K562 (cell line): ENCODE data around the gene TCF21. TPM values are rescaled to one million over a fixed set of nuclear protein-coding genes. Genes with fewer than 3 reads are reported as not detected.

Experiments
- POLR2A ChIP-seq: fragments of 450-650 bp; conservative IDR thresholded peaks from 2 replicates; pipeline ENCODE4 v1.6.1; 2016
- SMAD2 ChIP-seq: fragments of 150-350 bp; IDR thresholded peaks from 2 replicates; pipeline ENCODE4 v1.6.1; 2014; ENCODE audit warnings: low read depth, mild to moderate bottlenecking, low read length
- STAG1 ChIP-seq: sonication (generic); formaldehyde crosslinking; IDR thresholded peaks from 2 replicates; pipeline ENCODE4 v1.5.0; 2020; ENCODE audit warnings: missing genetic modification reagents, borderline replicate concordance
- ZC3H4 ChIP-seq: sonication (generic); formaldehyde crosslinking; IDR thresholded peaks from 2 replicates; pipeline ENCODE4 v1.9.0; 2021; ENCODE audit warnings: missing genetic modification reagents, borderline replicate concordance
- ZKSCAN1 ChIP-seq: fragments of 150-350 bp; IDR thresholded peaks from 2 replicates; pipeline ENCODE4 v1.6.1; 2016; ENCODE audit warnings: low read depth, low read length
- ZNF778 ChIP-seq: fragments of 450-650 bp; formaldehyde crosslinking; IDR thresholded peaks from 2 replicates; pipeline ENCODE4 v1.4.0; 2020; ENCODE audit warnings: mild to moderate bottlenecking, moderate library complexity
- polyA plus RNA-seq, 8 experiments: library from polyadenylated mRNA; depleted of rRNA in 4 of 8; stranded (reverse) in 5 of 8; unstranded in 3 of 8; fragments of >200 nt; fragmentation: Nextera tagmentation in 2 of 8; fragmentation: Illumina TruSeq in 1 of 8; extraction: Ambion mirVana in 2 of 8; extraction: Trizol in 1 of 8; gene quantifications; 2 replicates each; pipeline versions ENCODE4 v1.2.1 to v1.2.3, GENCODE V29; 2011 to 2014; ENCODE audit warnings: inconsistent platforms in 1 of 8, missing spikeins in 1 of 8
- total RNA-seq, 7 experiments: library from RNA; depleted of rRNA in 6 of 7; stranded (reverse); fragments of >200 nt in 6 of 7; fragmentation: Illumina TruSeq in 2 of 7; extraction: Trizol in 2 of 7; gene quantifications; 2 replicates each; pipeline versions ENCODE4 v1.2.1 to v1.2.3, GENCODE V29; 2011 to 2021; ENCODE audit warnings: low replicate concordance in 1 of 7
- TF ChIP-seq, protein P1 (sequence below), 2 experiments: fragments of 450-650 bp; formaldehyde crosslinking in 1 of 2; IDR thresholded peaks; 2 replicates each; pipeline versions ENCODE4 v1.4.0 to v1.6.1; 2014 to 2020; ENCODE audit warnings: mild to moderate bottlenecking in 2 of 2, borderline replicate concordance in 1 of 2, low read depth in 1 of 2

TCF21 gene
- total and polyA plus RNA-seq, 9 of the 15 experiments (the other 6 are each of a cell fraction or from before 2014, with no cell fraction given): not detected

DNA sequence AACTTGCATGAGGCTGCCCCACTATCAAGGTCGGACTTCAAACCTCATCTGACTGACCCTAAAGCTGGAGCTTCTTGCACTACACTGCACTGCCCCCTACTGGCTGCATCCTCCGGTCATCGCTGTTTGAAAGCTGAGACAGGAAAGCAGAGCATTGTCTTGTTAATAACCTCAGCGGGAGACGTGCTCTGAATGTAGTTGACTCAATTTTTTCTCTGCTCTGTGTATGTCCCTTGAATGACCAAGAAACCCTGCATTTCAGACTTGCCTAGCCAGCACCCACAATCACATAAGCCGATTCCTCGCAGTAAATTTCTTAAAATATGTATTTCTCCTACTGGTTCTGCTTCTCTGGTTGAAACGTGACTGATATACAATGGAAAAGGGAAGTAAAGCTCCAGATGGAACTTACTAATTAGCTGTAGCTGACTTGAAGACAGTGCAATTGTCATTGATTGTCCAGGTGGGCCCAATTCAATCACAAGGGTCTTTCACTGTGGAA lies 27.8 kb downstream of the TCF21 start (continued):
- TF ChIP-seq, protein P1, sequence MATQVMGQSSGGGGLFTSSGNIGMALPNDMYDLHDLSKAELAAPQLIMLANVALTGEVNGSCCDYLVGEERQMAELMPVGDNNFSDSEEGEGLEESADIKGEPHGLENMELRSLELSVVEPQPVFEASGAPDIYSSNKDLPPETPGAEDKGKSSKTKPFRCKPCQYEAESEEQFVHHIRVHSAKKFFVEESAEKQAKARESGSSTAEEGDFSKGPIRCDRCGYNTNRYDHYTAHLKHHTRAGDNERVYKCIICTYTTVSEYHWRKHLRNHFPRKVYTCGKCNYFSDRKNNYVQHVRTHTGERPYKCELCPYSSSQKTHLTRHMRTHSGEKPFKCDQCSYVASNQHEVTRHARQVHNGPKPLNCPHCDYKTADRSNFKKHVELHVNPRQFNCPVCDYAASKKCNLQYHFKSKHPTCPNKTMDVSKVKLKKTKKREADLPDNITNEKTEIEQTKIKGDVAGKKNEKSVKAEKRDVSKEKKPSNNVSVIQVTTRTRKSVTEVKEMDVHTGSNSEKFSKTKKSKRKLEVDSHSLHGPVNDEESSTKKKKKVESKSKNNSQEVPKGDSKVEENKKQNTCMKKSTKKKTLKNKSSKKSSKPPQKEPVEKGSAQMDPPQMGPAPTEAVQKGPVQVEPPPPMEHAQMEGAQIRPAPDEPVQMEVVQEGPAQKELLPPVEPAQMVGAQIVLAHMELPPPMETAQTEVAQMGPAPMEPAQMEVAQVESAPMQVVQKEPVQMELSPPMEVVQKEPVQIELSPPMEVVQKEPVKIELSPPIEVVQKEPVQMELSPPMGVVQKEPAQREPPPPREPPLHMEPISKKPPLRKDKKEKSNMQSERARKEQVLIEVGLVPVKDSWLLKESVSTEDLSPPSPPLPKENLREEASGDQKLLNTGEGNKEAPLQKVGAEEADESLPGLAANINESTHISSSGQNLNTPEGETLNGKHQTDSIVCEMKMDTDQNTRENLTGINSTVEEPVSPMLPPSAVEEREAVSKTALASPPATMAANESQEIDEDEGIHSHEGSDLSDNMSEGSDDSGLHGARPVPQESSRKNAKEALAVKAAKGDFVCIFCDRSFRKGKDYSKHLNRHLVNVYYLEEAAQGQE (IDR thresholded peaks at IDR 0.05; ENCODE audit: borderline replicate concordance): peak; percentile 80
- TF ChIP-seq, protein P1 (CRISPR knock-in tag; IDR thresholded peaks at IDR 0.05; ENCODE audit: low read depth): no peak
- TF ChIP-seq ZNF778 (CRISPR knock-in tag) (no peak), POLR2A (no peak), STAG1 (peak; percentile 35; the same call in 1 of the 2 replicates), ZC3H4 (CRISPR knock-in tag) (no peak), SMAD2 (no peak), ZKSCAN1 (no peak)
